HG02943 (cell line): ENCODE data around the gene EIF2D.
"Not testable (repeated sequence)": the region's sequence is repeated elsewhere in the genome, so short reads cannot be mapped to it uniquely, and the experiment has no call there.

ENCODE experiments used
- ATAC-seq: cut with Tn5 transposase; IDR thresholded peaks from one replicate; pipeline ENCODE4 v1.9.1; 2021; ENCODE audit warnings: mild to moderate bottlenecking, low read depth, moderate library complexity; ENCODE audit not compliant: unreplicated experiment

EIF2D gene

GRCh38 chr1:206588492-206588891, 23.8 kb downstream of the EIF2D start:
- ATAC-seq: no peak

- ATAC-seq: no peak
Observed at GRCh38 chr1:206587904-206588303, 24.4 kb downstream of the EIF2D start.

- ATAC-seq: no peak
Observed at GRCh38 chr1:206586501-206587445, 25.5 kb downstream of the EIF2D start.

- no peak for ATAC-seq
Observed at GRCh38 chr1:206584683-206585082, 27.6 kb downstream of the EIF2D start.

- no peak for ATAC-seq
Observed at GRCh38 chr1:206583707-206584648, 28.3 kb downstream of the EIF2D start.

GRCh38 chr1:206582971-206583706, 29.1 kb downstream of the EIF2D start:
- ATAC-seq: no peak

GRCh38 chr1:206582537-206582936, 29.7 kb downstream of the EIF2D start:
- no peak for ATAC-seq

GRCh38 chr1:206581571-206581981, 30.7 kb downstream of the EIF2D start:
- no peak for ATAC-seq

- not testable (repeated sequence) for ATAC-seq
Observed at GRCh38 chr1:206581114-206581497, 31.2 kb downstream of the EIF2D start.

- peak; percentile 2 for ATAC-seq
Observed at GRCh38 chr1:206580438-206581113, 31.7 kb downstream of the EIF2D start.

GRCh38 chr1:206579747-206580437, 32.4 kb downstream of the EIF2D start:
- ATAC-seq: peak; percentile 67

GRCh38 chr1:206578978-206579374, 33.3 kb downstream of the EIF2D start:
- ATAC-seq: no peak

GRCh38 chr1:206578068-206578977, 33.9 kb downstream of the EIF2D start:
- no peak for ATAC-seq

GRCh38 chr1:206577626-206578025, 34.6 kb downstream of the EIF2D start:
- ATAC-seq: no peak

- ATAC-seq: no peak
Observed at GRCh38 chr1:206575894-206576737, 36.1 kb downstream of the EIF2D start.

- ATAC-seq: no peak
Observed at GRCh38 chr1:206575165-206575893, 36.9 kb downstream of the EIF2D start.

- no peak for ATAC-seq
Observed at GRCh38 chr1:206573762-206574161, 38.5 kb downstream of the EIF2D start.
